PFSK-1 (cell line): ENCODE results near the gene PTPRN2.

Experiments
- POLR2AphosphoS5 ChIP-seq: IDR thresholded peaks from 2 replicates; pipeline ENCODE4 v1.6.1; 2012; ENCODE audit warnings: low read depth, mild to moderate bottlenecking, control low read depth, low read length, moderate library complexity
- TF ChIP-seq, protein P1 (sequence below), 2 experiments: IDR thresholded peaks; 2 replicates each; pipeline versions ENCODE4 v1.6.1 to v1.8.0; 2011 to 2012; ENCODE audit warnings: low read depth in 2 of 2, low read length in 2 of 2, control low read depth in 1 of 2, inconsistent platforms in 1 of 2, mild to moderate bottlenecking in 1 of 2, moderate library complexity in 1 of 2; ENCODE audit not compliant: insufficient read depth in 1 of 2

DNA sequence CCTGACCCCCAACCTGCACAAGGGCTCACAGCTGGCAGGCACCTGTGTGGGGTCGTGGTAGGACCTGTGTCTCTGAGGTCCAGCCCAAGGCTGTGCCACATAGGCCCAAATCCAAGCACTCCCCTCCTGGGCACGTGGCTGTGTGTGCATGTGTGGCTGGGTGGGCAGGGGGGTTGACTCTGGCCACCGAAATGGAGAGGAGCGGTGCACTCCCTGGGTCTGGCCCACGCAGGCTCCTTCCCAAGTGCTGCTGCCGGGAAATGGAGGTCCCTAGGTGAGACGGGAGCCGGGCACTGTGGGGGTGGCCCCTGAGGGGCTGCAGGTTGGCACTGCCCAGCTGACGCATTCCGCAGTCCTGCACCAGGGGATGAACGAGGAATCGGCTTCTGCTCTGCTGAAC is 722.7 kb downstream of the PTPRN2 start:
- no peak for TF ChIP-seq POLR2AphosphoS5
- TF ChIP-seq, protein P1, sequence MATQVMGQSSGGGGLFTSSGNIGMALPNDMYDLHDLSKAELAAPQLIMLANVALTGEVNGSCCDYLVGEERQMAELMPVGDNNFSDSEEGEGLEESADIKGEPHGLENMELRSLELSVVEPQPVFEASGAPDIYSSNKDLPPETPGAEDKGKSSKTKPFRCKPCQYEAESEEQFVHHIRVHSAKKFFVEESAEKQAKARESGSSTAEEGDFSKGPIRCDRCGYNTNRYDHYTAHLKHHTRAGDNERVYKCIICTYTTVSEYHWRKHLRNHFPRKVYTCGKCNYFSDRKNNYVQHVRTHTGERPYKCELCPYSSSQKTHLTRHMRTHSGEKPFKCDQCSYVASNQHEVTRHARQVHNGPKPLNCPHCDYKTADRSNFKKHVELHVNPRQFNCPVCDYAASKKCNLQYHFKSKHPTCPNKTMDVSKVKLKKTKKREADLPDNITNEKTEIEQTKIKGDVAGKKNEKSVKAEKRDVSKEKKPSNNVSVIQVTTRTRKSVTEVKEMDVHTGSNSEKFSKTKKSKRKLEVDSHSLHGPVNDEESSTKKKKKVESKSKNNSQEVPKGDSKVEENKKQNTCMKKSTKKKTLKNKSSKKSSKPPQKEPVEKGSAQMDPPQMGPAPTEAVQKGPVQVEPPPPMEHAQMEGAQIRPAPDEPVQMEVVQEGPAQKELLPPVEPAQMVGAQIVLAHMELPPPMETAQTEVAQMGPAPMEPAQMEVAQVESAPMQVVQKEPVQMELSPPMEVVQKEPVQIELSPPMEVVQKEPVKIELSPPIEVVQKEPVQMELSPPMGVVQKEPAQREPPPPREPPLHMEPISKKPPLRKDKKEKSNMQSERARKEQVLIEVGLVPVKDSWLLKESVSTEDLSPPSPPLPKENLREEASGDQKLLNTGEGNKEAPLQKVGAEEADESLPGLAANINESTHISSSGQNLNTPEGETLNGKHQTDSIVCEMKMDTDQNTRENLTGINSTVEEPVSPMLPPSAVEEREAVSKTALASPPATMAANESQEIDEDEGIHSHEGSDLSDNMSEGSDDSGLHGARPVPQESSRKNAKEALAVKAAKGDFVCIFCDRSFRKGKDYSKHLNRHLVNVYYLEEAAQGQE (IDR thresholded peaks at IDR 0.05; ENCODE audit: insufficient read depth in 1 of 2, low read depth in 2 of 2, low read length in 2 of 2): no peak
